Fibroblast of mammary gland (primary cell): ENCODE measurements around the gene CHST8.

ENCODE experiments used
- DNase-seq: peaks from one replicate; pipeline ENCODE4 v3.0.0-alpha.2; 2010; ENCODE audit warnings: low read depth
- H3K4me3 ChIP-seq: 2 replicates; pipeline ENCODE4 v1.5.1; 2011; ENCODE audit warnings: low read depth, mild to moderate bottlenecking, low read length, moderate library complexity; ENCODE audit not compliant: control insufficient read depth
- TF ChIP-seq, protein P1 (sequence below): conservative IDR thresholded peaks from 2 replicates; pipeline ENCODE4 v1.5.1; 2011; ENCODE audit warnings: low read depth, low read length, inconsistent platforms; ENCODE audit not compliant: control insufficient read depth, insufficient read depth

Gene CHST8, protein sequence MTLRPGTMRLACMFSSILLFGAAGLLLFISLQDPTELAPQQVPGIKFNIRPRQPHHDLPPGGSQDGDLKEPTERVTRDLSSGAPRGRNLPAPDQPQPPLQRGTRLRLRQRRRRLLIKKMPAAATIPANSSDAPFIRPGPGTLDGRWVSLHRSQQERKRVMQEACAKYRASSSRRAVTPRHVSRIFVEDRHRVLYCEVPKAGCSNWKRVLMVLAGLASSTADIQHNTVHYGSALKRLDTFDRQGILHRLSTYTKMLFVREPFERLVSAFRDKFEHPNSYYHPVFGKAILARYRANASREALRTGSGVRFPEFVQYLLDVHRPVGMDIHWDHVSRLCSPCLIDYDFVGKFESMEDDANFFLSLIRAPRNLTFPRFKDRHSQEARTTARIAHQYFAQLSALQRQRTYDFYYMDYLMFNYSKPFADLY

GRCh38 chr19:33621811-33622504 is at the start of gene CHST8:
Gene CHST8 (plus strand): TSS chr19:33621953. CDS start chr19:33689262, 67,309 bp downstream.
- TF ChIP-seq, protein P1, sequence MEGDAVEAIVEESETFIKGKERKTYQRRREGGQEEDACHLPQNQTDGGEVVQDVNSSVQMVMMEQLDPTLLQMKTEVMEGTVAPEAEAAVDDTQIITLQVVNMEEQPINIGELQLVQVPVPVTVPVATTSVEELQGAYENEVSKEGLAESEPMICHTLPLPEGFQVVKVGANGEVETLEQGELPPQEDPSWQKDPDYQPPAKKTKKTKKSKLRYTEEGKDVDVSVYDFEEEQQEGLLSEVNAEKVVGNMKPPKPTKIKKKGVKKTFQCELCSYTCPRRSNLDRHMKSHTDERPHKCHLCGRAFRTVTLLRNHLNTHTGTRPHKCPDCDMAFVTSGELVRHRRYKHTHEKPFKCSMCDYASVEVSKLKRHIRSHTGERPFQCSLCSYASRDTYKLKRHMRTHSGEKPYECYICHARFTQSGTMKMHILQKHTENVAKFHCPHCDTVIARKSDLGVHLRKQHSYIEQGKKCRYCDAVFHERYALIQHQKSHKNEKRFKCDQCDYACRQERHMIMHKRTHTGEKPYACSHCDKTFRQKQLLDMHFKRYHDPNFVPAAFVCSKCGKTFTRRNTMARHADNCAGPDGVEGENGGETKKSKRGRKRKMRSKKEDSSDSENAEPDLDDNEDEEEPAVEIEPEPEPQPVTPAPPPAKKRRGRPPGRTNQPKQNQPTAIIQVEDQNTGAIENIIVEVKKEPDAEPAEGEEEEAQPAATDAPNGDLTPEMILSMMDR: no peak
- H3K4me3 ChIP-seq: no peak within 1 kb of the TSS
- peak; percentile 6 for DNase-seq

DNA sequence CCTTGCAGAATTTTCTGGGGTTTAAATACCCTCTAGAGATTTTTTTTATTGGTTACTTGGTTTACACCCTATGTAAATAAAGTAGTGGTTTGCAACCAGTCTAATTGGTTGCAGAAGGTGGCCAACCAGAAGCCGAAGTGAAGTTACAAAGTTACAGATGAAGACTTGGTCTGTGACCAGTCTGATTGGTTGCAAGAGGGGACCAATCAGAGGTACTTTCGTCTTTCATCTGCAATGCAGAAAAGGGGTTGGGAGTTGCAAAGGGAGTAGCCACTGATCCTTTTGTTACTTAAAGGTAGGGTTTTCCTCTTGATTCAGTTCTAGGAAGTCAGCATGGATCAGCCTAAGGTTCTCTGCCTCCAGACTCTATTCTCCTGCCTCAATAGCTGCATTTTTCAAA is 48.8 kb upstream of the CHST8 start:
- no peak overlapping the region for H3K4me3 ChIP-seq

DNA sequence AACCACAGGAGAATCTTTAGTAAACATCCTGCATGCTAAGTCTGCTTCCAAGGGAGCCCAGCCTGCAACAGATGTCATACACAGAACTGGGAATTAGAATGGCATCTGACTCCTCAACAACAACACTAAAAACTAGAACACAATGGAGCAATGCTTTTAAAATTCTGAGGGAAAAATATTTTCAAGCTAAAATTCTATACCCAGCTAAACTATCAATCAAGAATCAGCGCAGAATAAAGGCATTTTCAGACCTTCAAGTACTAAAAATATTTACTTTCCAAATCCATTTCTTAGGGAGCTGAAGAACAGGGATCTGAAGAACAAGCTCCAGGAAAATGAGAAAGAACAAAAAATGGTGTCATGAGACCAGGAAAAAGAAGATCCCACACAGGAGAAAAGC is 46.9 kb upstream of the CHST8 start:
- no peak overlapping the region for H3K4me3 ChIP-seq
- DNase-seq: no peak
- TF ChIP-seq, protein P1: no peak

More for the DNA sequence above, 48.8 kb upstream of the CHST8 start:
- TF ChIP-seq, protein P1: no peak
- DNase-seq: no peak

DNA sequence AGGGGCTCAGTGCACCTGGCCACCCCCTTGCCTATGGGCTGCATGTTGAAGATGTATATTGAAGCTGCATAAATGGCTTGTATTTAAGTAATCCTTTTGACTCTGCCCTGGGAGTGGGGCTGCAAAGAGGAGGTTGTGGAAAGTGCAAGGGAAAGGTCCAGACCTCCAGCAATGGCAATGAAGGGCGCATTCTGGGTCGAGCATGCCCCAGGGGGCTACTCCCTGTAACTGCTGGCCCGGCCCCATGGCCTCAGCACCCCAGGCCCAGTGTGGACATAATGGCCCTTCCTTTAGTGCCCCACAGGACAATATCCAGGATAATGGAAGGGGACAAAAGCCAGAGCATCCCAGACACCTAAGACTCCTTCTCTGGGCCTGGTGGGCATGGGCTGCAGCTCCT is 43.1 kb upstream of the CHST8 start:
- TF ChIP-seq, protein P1: no peak
- DNase-seq: no peak
- no peak overlapping the region for H3K4me3 ChIP-seq

GRCh38 chr19:33580026-33580644 is 41.6 kb upstream of the CHST8 start:
- no peak overlapping the region for H3K4me3 ChIP-seq
- no peak for DNase-seq
- TF ChIP-seq, protein P1: no peak

GRCh38 chr19:33580645-33581037 is 41.1 kb upstream of the CHST8 start:
- no peak overlapping the region for H3K4me3 ChIP-seq
- TF ChIP-seq, protein P1: no peak
- no peak for DNase-seq
